MM.1S (cell line): ENCODE results near the gene TMEM116.

Source experiments
- EZH2 ChIP-seq: fragments of 300-600 bp; sonication (generic); optimal IDR thresholded peaks from 2 replicates; pipeline ENCODE3; 2017; ENCODE audit warnings: low read depth, mild to moderate bottlenecking, antibody characterized with exemption, low read length, mixed read lengths
- EZH2phosphoT487 ChIP-seq: fragments of 300-600 bp; sonication (generic); IDR thresholded peaks from 2 replicates; pipeline ENCODE4 v1.6.1; 2018; ENCODE audit warnings: antibody characterized with exemption, low read length
- TF ChIP-seq, protein P1 (sequence below): fragments of 300-600 bp; sonication (generic); IDR thresholded peaks from 2 replicates; pipeline ENCODE4 v1.5.1; 2016; ENCODE audit warnings: antibody characterized with exemption, low read length, mixed read lengths

DNA sequence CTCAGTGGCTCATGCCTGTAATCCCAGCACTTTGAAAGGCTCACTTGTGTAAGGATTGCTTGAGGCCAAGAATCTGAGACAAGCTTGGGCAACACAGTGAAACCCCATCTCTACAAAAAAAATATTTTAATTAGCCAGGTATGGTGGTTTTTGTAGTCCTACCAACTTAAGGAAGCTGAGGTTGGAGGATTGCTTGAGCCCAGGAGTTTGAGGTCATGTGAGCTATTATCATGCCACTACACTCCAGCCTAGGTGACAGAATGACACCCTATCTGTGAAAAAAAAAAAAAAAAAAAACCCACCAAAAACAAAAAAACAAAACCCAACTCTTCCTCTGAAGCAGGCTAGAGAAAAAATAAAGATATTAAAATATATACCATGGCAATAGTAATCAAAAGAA is 41.2 kb downstream of the TMEM116 start:
- TF ChIP-seq, protein P1, sequence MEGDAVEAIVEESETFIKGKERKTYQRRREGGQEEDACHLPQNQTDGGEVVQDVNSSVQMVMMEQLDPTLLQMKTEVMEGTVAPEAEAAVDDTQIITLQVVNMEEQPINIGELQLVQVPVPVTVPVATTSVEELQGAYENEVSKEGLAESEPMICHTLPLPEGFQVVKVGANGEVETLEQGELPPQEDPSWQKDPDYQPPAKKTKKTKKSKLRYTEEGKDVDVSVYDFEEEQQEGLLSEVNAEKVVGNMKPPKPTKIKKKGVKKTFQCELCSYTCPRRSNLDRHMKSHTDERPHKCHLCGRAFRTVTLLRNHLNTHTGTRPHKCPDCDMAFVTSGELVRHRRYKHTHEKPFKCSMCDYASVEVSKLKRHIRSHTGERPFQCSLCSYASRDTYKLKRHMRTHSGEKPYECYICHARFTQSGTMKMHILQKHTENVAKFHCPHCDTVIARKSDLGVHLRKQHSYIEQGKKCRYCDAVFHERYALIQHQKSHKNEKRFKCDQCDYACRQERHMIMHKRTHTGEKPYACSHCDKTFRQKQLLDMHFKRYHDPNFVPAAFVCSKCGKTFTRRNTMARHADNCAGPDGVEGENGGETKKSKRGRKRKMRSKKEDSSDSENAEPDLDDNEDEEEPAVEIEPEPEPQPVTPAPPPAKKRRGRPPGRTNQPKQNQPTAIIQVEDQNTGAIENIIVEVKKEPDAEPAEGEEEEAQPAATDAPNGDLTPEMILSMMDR: no peak
- no peak for TF ChIP-seq EZH2phosphoT487
- no peak for TF ChIP-seq EZH2
